Sciatic nerve (tissue), 2 donors: ENCODE measurements around the gene ALG1. TPM values are rescaled to one million over a fixed set of nuclear protein-coding genes. Genes with fewer than 3 reads are reported as not detected.
"Not testable (repeated sequence)": the region's sequence is repeated elsewhere in the genome, so short reads cannot be mapped to it uniquely, and the experiment has no call there.

Experiments
- ATAC-seq: fragments of 200-7000 bp; cut with Tn5 transposase; one replicate; pipeline ENCODE4 v1.9.1; 2020; ENCODE audit warnings: mild to moderate bottlenecking, moderate library complexity
- DNase-seq: peaks from one replicate; pipeline ENCODE4 v3.0.0-alpha.2; 2020; ENCODE audit warnings: low spot score
- intact Hi-C: fragments of 100-400 bp; cut with DNase I; formaldehyde crosslinking; loops from one replicate; pipeline ENCODE4 v1.14.2; 2022
- total RNA-seq: library from RNA; stranded (reverse); fragmentation: NEBNext Ultra II Directional; extraction: Animal tissue kit (Norgen Biotek cat#: 25700); gene quantifications from one replicate; pipeline ENCODE4 v1.2.1, GENCODE V29; 2021
- donor health status: DM: no; HTN: no; CAD: no.
- donor health status: DM: no; HTN: no; CAD: no.

Gene ALG1
- total RNA-seq, 1 donor from 2014 or later, result 15.8 TPM

DNA sequence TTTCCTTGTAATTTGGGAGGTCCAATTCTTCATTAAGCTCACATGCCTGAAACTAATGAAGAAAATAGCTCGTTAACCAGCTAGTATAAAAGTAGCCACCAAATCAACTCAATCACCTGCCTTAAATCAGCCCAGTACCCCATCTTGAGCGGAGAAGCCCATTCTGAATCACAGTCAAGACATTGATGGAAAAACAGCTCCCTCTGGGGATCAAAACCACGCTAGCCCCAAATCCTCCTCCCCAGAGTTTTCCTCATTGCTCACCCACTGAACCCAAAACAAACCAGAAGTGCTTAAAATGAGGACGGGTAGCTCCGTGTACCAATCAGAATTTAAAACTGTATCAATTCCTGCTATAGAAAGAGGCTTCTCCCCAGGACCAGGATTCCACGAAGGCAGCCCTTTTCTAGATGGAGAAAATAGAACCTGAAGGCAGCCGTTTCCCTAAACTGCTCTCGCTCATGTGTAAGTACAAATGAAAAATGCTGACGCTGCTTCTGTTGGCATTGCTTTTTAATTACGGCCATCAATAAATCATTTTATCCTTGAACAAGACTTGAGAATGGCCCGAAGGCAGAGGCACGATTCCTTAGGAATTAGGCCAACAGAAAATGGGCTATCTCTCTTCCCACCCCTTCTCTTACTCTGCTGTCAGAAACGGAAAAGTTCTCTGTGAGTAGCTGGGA is 61.4 kb downstream of the ALG1 start:
- ATAC-seq, intact Hi-C loops, DNase-seq: not testable (repeated sequence)

DNA sequence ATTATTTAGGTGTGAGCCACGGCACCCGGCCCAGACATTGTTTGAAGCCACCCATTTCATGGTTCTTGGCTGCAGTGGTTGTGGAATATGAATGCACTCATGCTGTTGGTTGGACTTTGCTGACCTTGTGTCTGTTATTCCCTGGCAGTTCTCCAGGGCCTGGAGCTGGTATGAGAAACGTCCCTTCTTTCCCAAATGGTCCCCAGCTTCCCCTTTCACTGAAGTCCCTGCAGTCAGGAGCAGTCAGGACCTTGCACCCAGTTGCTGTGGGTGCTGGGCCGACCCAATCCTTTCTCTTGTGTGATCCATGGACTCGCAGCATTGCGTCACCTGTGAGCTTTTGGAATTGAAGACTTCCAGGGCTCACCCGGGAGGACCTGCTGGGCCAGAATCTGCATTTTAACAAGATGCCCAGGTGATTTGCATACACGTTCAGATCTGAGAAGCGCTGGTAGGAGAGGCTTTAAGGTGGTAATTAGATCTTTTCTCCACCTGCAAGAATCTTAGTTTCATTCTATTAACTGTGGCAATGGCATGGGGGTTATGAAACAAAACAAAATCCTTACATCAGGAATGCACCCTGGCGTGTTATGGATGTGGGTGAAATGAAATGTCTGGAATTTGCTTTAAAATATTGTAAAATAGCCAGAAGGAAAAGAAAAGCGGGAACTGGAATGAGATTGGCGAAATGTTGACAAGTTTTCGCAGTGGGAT is 63.3 kb downstream of the ALG1 start:
- intact Hi-C loops, DNase-seq, ATAC-seq: not testable (repeated sequence)

Other genes with a start within 250 kb of the ALG1 start
- 69.9 TPM for gene GLYR1, start 224.6 kb upstream of the ALG1 start, total RNA-seq
- gene UBN1, start 224.4 kb upstream of the ALG1 start, total RNA-seq, result 28.3 TPM
- gene PPL, start 134.7 kb upstream of the ALG1 start, total RNA-seq, result 85.1 TPM
- gene SEC14L5, start 113.5 kb upstream of the ALG1 start, total RNA-seq, result 43.1 TPM
- gene NAGPA, start 37.9 kb upstream of the ALG1 start, total RNA-seq, result 11.5 TPM
- gene C16orf89, start 5.9 kb upstream of the ALG1 start, total RNA-seq, result 44.3 TPM
- gene EEF2KMT, start 26.0 kb downstream of the ALG1 start, total RNA-seq, result 7.8 TPM